IMR-90 (cell line): ENCODE data around the gene HDAC3. TPM values are rescaled to one million over a fixed set of nuclear protein-coding genes. Genes with fewer than 3 reads are reported as not detected.

ENCODE experiments used
- ATAC-seq: fragments of 200-7000 bp; cut with Tn5 transposase; 2 replicates; pipeline ENCODE4 v1.9.1; 2020; ENCODE audit warnings: low read depth, mild to moderate bottlenecking, moderate library complexity
- BruUV-seq: library from RNA; stranded (reverse); fragments of 400-500 nt; replicated peaks from 2 replicates; lab custom pipeline; 2021; lab: Mats Ljungman, UMichigan
- CTCF ChIA-PET: fragments of 300-600 bp; formaldehyde crosslinking; extraction: SDS; loops from one replicate; lab custom pipeline; 2021; ENCODE audit warnings: antibody characterized with exemption; lab: Yijun Ruan, JAX
- POLR2A ChIA-PET: fragments of 300-600 bp; sonication (Branson Sonifier 250); formaldehyde crosslinking; loops from one replicate; lab custom pipeline; 2022; ENCODE audit warnings: antibody characterized with exemption; ENCODE audit not compliant: unreplicated experiment; lab: Charles Lee
- DNase-seq: peaks from one replicate; pipeline ENCODE4 v3.0.0; 2013
- H2AFZ ChIP-seq: replicated peaks from 2 replicates; pipeline ENCODE3; 2013; ENCODE audit warnings: low read length, mild to moderate bottlenecking; ENCODE audit not compliant: poor library complexity
- H2AK5ac ChIP-seq: 2 replicates; pipeline ENCODE4 v1.6.1; 2013; ENCODE audit warnings: low read depth, low read length, inconsistent platforms
- H2AK9ac ChIP-seq: replicated peaks from 2 replicates; pipeline ENCODE3; 2013; ENCODE audit warnings: mild to moderate bottlenecking, low read depth, low read length, moderate library complexity; ENCODE audit not compliant: poor library complexity
- H2BK120ac ChIP-seq: 2 replicates; pipeline ENCODE4 v1.6.1; 2013; ENCODE audit warnings: low read depth, low read length, inconsistent platforms
- H2BK15ac ChIP-seq: 3 replicates; pipeline ENCODE4 v1.6.1; 2013; ENCODE audit warnings: low read depth, low read length, inconsistent platforms
- H2BK20ac ChIP-seq: 2 replicates; pipeline ENCODE4 v1.6.1; 2013; ENCODE audit warnings: low read depth, mild to moderate bottlenecking, inconsistent platforms, low read length, moderate library complexity
- H2BK5ac ChIP-seq: 2 replicates; pipeline ENCODE4 v1.6.1; 2013; ENCODE audit warnings: mild to moderate bottlenecking, low read depth, low read length, inconsistent platforms; ENCODE audit not compliant: poor library complexity, severe bottlenecking
- H3K14ac ChIP-seq: replicated peaks from 2 replicates; pipeline ENCODE4 v1.6.1; 2013; ENCODE audit warnings: low read depth, low read length, inconsistent platforms
- H3K18ac ChIP-seq: 2 replicates; pipeline ENCODE4 v1.6.1; 2013; ENCODE audit warnings: low read depth, low read length, control low read depth
- H3K23ac ChIP-seq: 2 replicates; pipeline ENCODE4 v1.6.1; 2013; ENCODE audit warnings: low read depth, low read length, inconsistent platforms
- H3K27ac ChIP-seq: 2 replicates; pipeline ENCODE4 v1.5.1; 2013; ENCODE audit warnings: mild to moderate bottlenecking, control low read depth, low read length; ENCODE audit not compliant: insufficient read depth
- H3K27me3 ChIP-seq: 2 replicates; pipeline ENCODE4 v1.6.1; 2013; ENCODE audit warnings: low read length; ENCODE audit not compliant: control insufficient read depth, insufficient read depth
- H3K36me3 ChIP-seq: 2 replicates; pipeline ENCODE4 v1.6.1; 2013; ENCODE audit warnings: low read length, mixed read lengths; ENCODE audit not compliant: control insufficient read depth, insufficient read depth
- H3K4ac ChIP-seq: 2 replicates; pipeline ENCODE4 v1.6.1; 2013; ENCODE audit warnings: low read depth, low read length, inconsistent platforms
- H3K4me1 ChIP-seq: 2 replicates; pipeline ENCODE4 v1.6.1; 2013; ENCODE audit warnings: low read length, mixed read lengths; ENCODE audit not compliant: control insufficient read depth, insufficient read depth
- H3K4me2 ChIP-seq: 2 replicates; pipeline ENCODE4 v1.6.1; 2013; ENCODE audit warnings: low read depth, mild to moderate bottlenecking, control low read depth, low read length, moderate library complexity
- H3K4me3 ChIP-seq: 2 replicates; pipeline ENCODE4 v1.5.1; 2013; ENCODE audit warnings: low read depth, mild to moderate bottlenecking, control low read depth, low read length, moderate library complexity; ENCODE audit not compliant: insufficient read depth
- H3K56ac ChIP-seq: 2 replicates; pipeline ENCODE4 v1.6.1; 2013; ENCODE audit warnings: low read length, inconsistent platforms; ENCODE audit not compliant: insufficient read depth; ENCODE audit errors: extremely low read depth
- H3K79me1 ChIP-seq, 2 experiments: 2 replicates each; pipeline ENCODE4 v1.6.1; 2013; ENCODE audit warnings: low read length in 2 of 2, inconsistent platforms in 1 of 2, low read depth in 1 of 2
- H3K9ac ChIP-seq: 2 replicates; pipeline ENCODE4 v1.6.1; 2013; ENCODE audit warnings: low read depth, low read length, control low read depth
- H3K9me1 ChIP-seq: 2 replicates; pipeline ENCODE4 v1.6.1; 2013; ENCODE audit warnings: low read length, inconsistent platforms; ENCODE audit not compliant: insufficient read depth
- H3K9me3 ChIP-seq: 2 replicates; pipeline ENCODE4 v1.6.1; 2013; ENCODE audit warnings: low read length; ENCODE audit not compliant: control insufficient read depth, insufficient read depth
- H4K20me1 ChIP-seq: 2 replicates; pipeline ENCODE4 v1.6.1; 2013; ENCODE audit warnings: low read length, inconsistent platforms; ENCODE audit not compliant: insufficient read depth
- H4K5ac ChIP-seq: 2 replicates; pipeline ENCODE4 v1.6.1; 2013; ENCODE audit warnings: mild to moderate bottlenecking, low read depth, low read length, control low read depth
- H4K8ac ChIP-seq, 2 experiments: 2 replicates each; pipeline ENCODE4 v1.6.1; 2013; ENCODE audit warnings: low read depth in 2 of 2, low read length in 2 of 2, control low read depth in 1 of 2, inconsistent platforms in 1 of 2
- H4K91ac ChIP-seq: 2 replicates; pipeline ENCODE4 v1.6.1; 2013; ENCODE audit warnings: low read depth, low read length, inconsistent platforms; ENCODE audit not compliant: insufficient read depth
- BHLHE40 ChIP-seq: fragments of 150-350 bp; IDR thresholded peaks from 2 replicates; pipeline ENCODE4 v1.6.1; 2016; ENCODE audit warnings: mild to moderate bottlenecking, low read depth, low read length
- CEBPB ChIP-seq: IDR thresholded peaks from 2 replicates; pipeline ENCODE4 v1.6.1; 2012; ENCODE audit warnings: low read depth, low read length, improper control_type of control experiment
- CHD1 ChIP-seq: IDR thresholded peaks from 2 replicates; pipeline ENCODE4 v1.6.1; 2012; ENCODE audit warnings: low read depth, low read length, improper control_type of control experiment
- FOS ChIP-seq: fragments of 150-350 bp; IDR thresholded peaks from 2 replicates; pipeline ENCODE4 v1.6.1; 2016; ENCODE audit warnings: low read depth, low read length
- MAFK ChIP-seq: IDR thresholded peaks from 2 replicates; pipeline ENCODE4 v1.6.1; 2012; ENCODE audit warnings: low read depth, low read length, improper control_type of control experiment
- MAZ ChIP-seq: IDR thresholded peaks from 2 replicates; pipeline ENCODE4 v1.6.1; 2012; ENCODE audit warnings: low read depth, mild to moderate bottlenecking, low read length, improper control_type of control experiment, moderate library complexity, borderline replicate concordance
- MXI1 ChIP-seq: IDR thresholded peaks from 2 replicates; pipeline ENCODE4 v1.6.1; 2012; ENCODE audit warnings: low read depth, mild to moderate bottlenecking, low read length, moderate library complexity, borderline replicate concordance
- NFE2L2 ChIP-seq: fragments of 150-350 bp; IDR thresholded peaks from 2 replicates; pipeline ENCODE4 v1.6.1; 2016; ENCODE audit warnings: low read depth, mild to moderate bottlenecking, low read length
- POLR2A ChIP-seq: IDR thresholded peaks from 2 replicates; pipeline ENCODE4 v1.6.1; 2012; ENCODE audit warnings: mild to moderate bottlenecking, low read depth, low read length
- RAD21 ChIP-seq: IDR thresholded peaks from 2 replicates; pipeline ENCODE4 v1.6.1; 2012; ENCODE audit warnings: low read length, improper control_type of control experiment
- RCOR1 ChIP-seq: IDR thresholded peaks from 2 replicates; pipeline ENCODE4 v1.6.1; 2012; ENCODE audit warnings: mild to moderate bottlenecking, low read length, improper control_type of control experiment; ENCODE audit not compliant: insufficient replicate concordance
- RFX5 ChIP-seq: IDR thresholded peaks from 2 replicates; pipeline ENCODE4 v1.8.0; 2012; ENCODE audit warnings: low read depth, mild to moderate bottlenecking, low read length, moderate library complexity
- SMC3 ChIP-seq: fragments of 150-350 bp; IDR thresholded peaks from 2 replicates; pipeline ENCODE4 v1.6.1; 2016; ENCODE audit warnings: low read depth, mild to moderate bottlenecking, antibody characterized with exemption, low read length, moderate library complexity
- WGBS, 2 experiments: methylation state at CpG; one replicate each; pipeline versions ENCODE4 v1.1.5 to v1.1.7; 2013; ENCODE audit warnings: missing lambda C conversion rate in 2 of 2; ENCODE audit not compliant: insufficient read length in 1 of 2; ENCODE audit errors: extremely low coverage in 2 of 2; 5-methylcytosine and 5-hydroxymethylcytosine counted together
- dilution Hi-C: fragments of 300-500 bp; cut with HindIII; formaldehyde crosslinking; loops from one replicate; pipeline ENCODE4 v1.14.3; 2018; ENCODE audit warnings: low sequenced_read_pairs; ENCODE audit not compliant: unreplicated experiment
- in situ Hi-C: fragments of 300-500 bp; cut with MboI; formaldehyde crosslinking; loops from 3 replicates; pipeline ENCODE4 v1.14.3; 2019; ENCODE audit warnings: low sequenced_read_pairs, inconsistent platforms, mixed read lengths
- intact Hi-C: fragments of 100-400 bp; cut with micrococcal nuclease; formaldehyde crosslinking; loops from 2 replicates; pipeline ENCODE4 v1.10.0; 2022
- polyA plus RNA-seq, 3 experiments: library from polyadenylated mRNA; depleted of rRNA; stranded (reverse); fragments of >200 nt; gene quantifications; 2 replicates each; pipeline ENCODE4 v1.2.3, GENCODE V29; 2012; ENCODE audit warnings: low replicate concordance in 1 of 3
- total RNA-seq: library from RNA; depleted of rRNA; stranded (reverse); fragments of >200 nt; gene quantifications from 2 replicates; pipeline ENCODE4 v1.2.3, GENCODE V29; 2012
- TF ChIP-seq, protein P1 (sequence below): fragments of 150-350 bp; IDR thresholded peaks from 2 replicates; pipeline ENCODE4 v1.6.1; 2016; ENCODE audit warnings: low read depth, mild to moderate bottlenecking, low read length, moderate library complexity, borderline replicate concordance
- TF ChIP-seq, protein P2 (sequence below): conservative IDR thresholded peaks from 2 replicates; pipeline ENCODE4 v1.5.1; 2012; ENCODE audit warnings: mild to moderate bottlenecking, low read depth, low read length, improper control_type of control experiment
- TF ChIP-seq, protein P3 (sequence below): fragments of 150-350 bp; IDR thresholded peaks from 2 replicates; pipeline ENCODE4 v1.6.1; 2017; ENCODE audit warnings: mild to moderate bottlenecking, antibody characterized with exemption, low read length, low read depth

HDAC3 gene
- total and polyA plus RNA-seq, 2 of the 4 experiments (the other 2 are of a cell fraction): 84.2 to 89.7 TPM

DNA sequence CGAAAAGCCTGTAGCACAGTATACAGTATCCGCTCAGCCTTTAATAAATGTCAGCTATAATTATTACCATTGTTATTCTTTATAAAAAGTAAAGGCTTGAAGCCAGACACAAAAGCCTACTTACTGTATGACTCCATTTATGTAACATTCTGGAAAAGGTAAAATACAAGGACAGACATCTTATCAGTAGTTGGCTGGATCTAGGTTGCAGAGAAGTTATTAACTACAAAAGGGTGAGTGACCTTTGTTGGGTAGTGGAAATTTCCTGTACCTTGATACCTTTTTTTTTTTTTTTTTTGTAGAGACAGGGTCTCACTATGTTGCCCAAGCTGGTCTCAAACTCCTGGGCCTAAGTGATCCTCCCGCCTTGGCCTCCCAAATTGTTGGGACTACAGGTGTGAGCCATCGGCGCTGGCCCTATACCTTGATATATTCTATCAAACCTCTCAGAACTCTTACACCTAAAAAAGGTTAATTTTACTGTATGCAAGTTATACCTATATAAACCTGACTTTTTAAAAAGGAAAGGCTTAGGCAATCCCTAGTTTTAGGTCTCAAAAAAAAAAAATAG is 6.0 kb downstream of the HDAC3 start:
- H4K20me1 ChIP-seq: peaks cover 23% of the 10 kb centered on the region
- H3K36me3 ChIP-seq: peaks cover 45% of the 10 kb centered on the region

More for the DNA sequence above, 6.0 kb downstream of the HDAC3 start:
- H3K27ac ChIP-seq: no peak overlapping the region
- intact Hi-C loops: no loop called here
- DNase-seq: no peak
- H4K91ac ChIP-seq: no peak overlapping the region
- no peak overlapping the region for H4K8ac ChIP-seq
- H2BK120ac ChIP-seq: no peak overlapping the region
- no peak for ATAC-seq
- H3K27me3 ChIP-seq: no peaks in the 10 kb centered on the region
- no peak overlapping the region for H3K9ac ChIP-seq
- H3K56ac ChIP-seq: no peak overlapping the region
- H3K23ac ChIP-seq: no peak overlapping the region
- H2AFZ ChIP-seq: no peak overlapping the region
- no peak overlapping the region for H2BK20ac ChIP-seq
- H4K5ac ChIP-seq: no peak overlapping the region
- no CpG with 5 or more reads among the region's 5 CpGs for WGBS, 2 experiments
- in situ Hi-C loops: no loop called here
- H2BK15ac ChIP-seq: no peak overlapping the region
- no peaks in the 10 kb centered on the region for H3K9me3 ChIP-seq
- H2BK5ac ChIP-seq: no peak overlapping the region
- no peak overlapping the region for H3K4me3 ChIP-seq
- H3K79me1 ChIP-seq: peaks cover 39 to 54% of the 10 kb centered on the region in 2 experiments
- no peak overlapping the region for H2AK5ac ChIP-seq
- H2AK9ac ChIP-seq: no peak overlapping the region
- ChIA-PET POLR2A (no interaction called here), CTCF (interaction anchor here (0.8 to 1.9 kb wide), 4 partner anchors 11 to 311 kb away, joined by 5 to 8 read pairs (median 6); partner anchors contain the start of genes DIAPH1 and TAF7)
- dilution Hi-C loops: no loop called here
- peaks cover 37% of the 10 kb centered on the region for H3K9me1 ChIP-seq
- no peak overlapping the region for H3K4me2 ChIP-seq
- TF ChIP-seq SMC3 (no peak), RCOR1 (no peak), FOS (no peak), POLR2A (no peak), RFX5 (no peak), NFE2L2 (no peak), BHLHE40 (no peak), RAD21 (no peak), MAFK (no peak), CHD1 (no peak), MXI1 (no peak), MAZ (no peak), CEBPB (no peak)
- TF ChIP-seq, protein P1, sequence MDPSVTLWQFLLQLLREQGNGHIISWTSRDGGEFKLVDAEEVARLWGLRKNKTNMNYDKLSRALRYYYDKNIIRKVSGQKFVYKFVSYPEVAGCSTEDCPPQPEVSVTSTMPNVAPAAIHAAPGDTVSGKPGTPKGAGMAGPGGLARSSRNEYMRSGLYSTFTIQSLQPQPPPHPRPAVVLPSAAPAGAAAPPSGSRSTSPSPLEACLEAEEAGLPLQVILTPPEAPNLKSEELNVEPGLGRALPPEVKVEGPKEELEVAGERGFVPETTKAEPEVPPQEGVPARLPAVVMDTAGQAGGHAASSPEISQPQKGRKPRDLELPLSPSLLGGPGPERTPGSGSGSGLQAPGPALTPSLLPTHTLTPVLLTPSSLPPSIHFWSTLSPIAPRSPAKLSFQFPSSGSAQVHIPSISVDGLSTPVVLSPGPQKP: no peak
- TF ChIP-seq, protein P2, sequence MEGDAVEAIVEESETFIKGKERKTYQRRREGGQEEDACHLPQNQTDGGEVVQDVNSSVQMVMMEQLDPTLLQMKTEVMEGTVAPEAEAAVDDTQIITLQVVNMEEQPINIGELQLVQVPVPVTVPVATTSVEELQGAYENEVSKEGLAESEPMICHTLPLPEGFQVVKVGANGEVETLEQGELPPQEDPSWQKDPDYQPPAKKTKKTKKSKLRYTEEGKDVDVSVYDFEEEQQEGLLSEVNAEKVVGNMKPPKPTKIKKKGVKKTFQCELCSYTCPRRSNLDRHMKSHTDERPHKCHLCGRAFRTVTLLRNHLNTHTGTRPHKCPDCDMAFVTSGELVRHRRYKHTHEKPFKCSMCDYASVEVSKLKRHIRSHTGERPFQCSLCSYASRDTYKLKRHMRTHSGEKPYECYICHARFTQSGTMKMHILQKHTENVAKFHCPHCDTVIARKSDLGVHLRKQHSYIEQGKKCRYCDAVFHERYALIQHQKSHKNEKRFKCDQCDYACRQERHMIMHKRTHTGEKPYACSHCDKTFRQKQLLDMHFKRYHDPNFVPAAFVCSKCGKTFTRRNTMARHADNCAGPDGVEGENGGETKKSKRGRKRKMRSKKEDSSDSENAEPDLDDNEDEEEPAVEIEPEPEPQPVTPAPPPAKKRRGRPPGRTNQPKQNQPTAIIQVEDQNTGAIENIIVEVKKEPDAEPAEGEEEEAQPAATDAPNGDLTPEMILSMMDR: no peak
- TF ChIP-seq, protein P3, sequence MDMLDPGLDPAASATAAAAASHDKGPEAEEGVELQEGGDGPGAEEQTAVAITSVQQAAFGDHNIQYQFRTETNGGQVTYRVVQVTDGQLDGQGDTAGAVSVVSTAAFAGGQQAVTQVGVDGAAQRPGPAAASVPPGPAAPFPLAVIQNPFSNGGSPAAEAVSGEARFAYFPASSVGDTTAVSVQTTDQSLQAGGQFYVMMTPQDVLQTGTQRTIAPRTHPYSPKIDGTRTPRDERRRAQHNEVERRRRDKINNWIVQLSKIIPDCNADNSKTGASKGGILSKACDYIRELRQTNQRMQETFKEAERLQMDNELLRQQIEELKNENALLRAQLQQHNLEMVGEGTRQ: no peak
- BruUV-seq: no TSS peak
- H3K4me1 ChIP-seq: peaks cover 8% of the 10 kb centered on the region
- H3K18ac ChIP-seq: no peak overlapping the region
- no peak overlapping the region for H3K14ac ChIP-seq
- H3K4ac ChIP-seq: no peak overlapping the region
